K562 (cell line): Measurements from ENCODE around the gene DAP. TPM values are rescaled to one million over a fixed set of nuclear protein-coding genes. Genes with fewer than 3 reads are reported as not detected.

Experiments used
- ARID3A ChIP-seq: IDR thresholded peaks from 2 replicates; pipeline ENCODE4 v1.6.1; 2012; ENCODE audit warnings: low read depth, low read length, improper control_type of control experiment, borderline replicate concordance
- ATF7 ChIP-seq: fragments of 450-650 bp; IDR thresholded peaks from 2 replicates; pipeline ENCODE4 v1.7.1; 2014; ENCODE audit warnings: mild to moderate bottlenecking, moderate library complexity
- CBX1 ChIP-seq: sonication (generic); IDR thresholded peaks from 2 replicates; pipeline ENCODE4 v1.6.1; 2016; ENCODE audit warnings: antibody characterized with exemption, low read depth, mild to moderate bottlenecking
- DIDO1 ChIP-seq: fragments of 450-650 bp; IDR thresholded peaks from 2 replicates; pipeline ENCODE4 v1.6.1; 2016; ENCODE audit warnings: low read depth, missing biosample characterization, missing genetic modification characterization
- FOXK2 ChIP-seq, 2 experiments: fragments of 450-650 bp; IDR thresholded peaks in 1 of 2; conservative IDR thresholded peaks in 1 of 2; 2 replicates each; pipeline ENCODE4 v1.6.1; 2016; ENCODE audit warnings: low read depth in 2 of 2, mild to moderate bottlenecking in 1 of 2
- GABPB1 ChIP-seq: sonication (generic); formaldehyde crosslinking; IDR thresholded peaks from 2 replicates; pipeline ENCODE4 v1.8.0; 2022; ENCODE audit warnings: mild to moderate bottlenecking, missing genetic modification reagents
- HEY1 ChIP-seq: fragments of 250-450 bp; sonication (Bioruptor Pico); IDR thresholded peaks from 2 replicates; pipeline ENCODE4 v1.5.0; 2020; ENCODE audit warnings: mild to moderate bottlenecking, moderate library complexity, borderline replicate concordance
- LARP7 ChIP-seq: fragments of 450-650 bp; IDR thresholded peaks from 2 replicates; pipeline ENCODE4 v1.6.1; 2016
- MYC ChIP-seq, 2 experiments: fragments of 250-450 bp in 1 of 2; sonication (Bioruptor Pico) in 1 of 2; IDR thresholded peaks; 2 replicates each; pipeline versions ENCODE4 v1.5.1 to v1.6.1; 2012 to 2021; ENCODE audit warnings: low read depth in 2 of 2, borderline replicate concordance in 1 of 2, improper control_type of control experiment in 1 of 2, low read length in 1 of 2, mild to moderate bottlenecking in 1 of 2, moderate library complexity in 1 of 2
- NR2C1 ChIP-seq, 2 experiments: fragments of 450-650 bp; IDR thresholded peaks; 2 replicates each; pipeline ENCODE4 v1.6.1; 2017; ENCODE audit warnings: mild to moderate bottlenecking in 2 of 2, antibody characterized with exemption in 1 of 2, inconsistent platforms in 1 of 2, missing compliant biosample characterization in 1 of 2, missing genetic modification characterization in 1 of 2
- TAF1 ChIP-seq: IDR thresholded peaks from 2 replicates; pipeline ENCODE4 v1.6.1; 2011; ENCODE audit warnings: mild to moderate bottlenecking, low read length, moderate library complexity; ENCODE audit not compliant: insufficient read depth, control insufficient read depth, severe bottlenecking; ENCODE audit errors: extremely low read depth
- TSHZ1 ChIP-seq: fragments of 250-450 bp; sonication (Bioruptor Pico); IDR thresholded peaks from 2 replicates; pipeline ENCODE4 v1.4.0; 2020; ENCODE audit warnings: mild to moderate bottlenecking, moderate library complexity
- YY1 ChIP-seq, 3 experiments: IDR thresholded peaks; 2 replicates each; pipeline ENCODE4 v1.6.1; 2011; ENCODE audit warnings: low read length in 2 of 3, mild to moderate bottlenecking in 2 of 3, moderate library complexity in 2 of 3, borderline replicate concordance in 1 of 3, control low read depth in 1 of 3, low read depth in 1 of 3; ENCODE audit not compliant: insufficient read depth in 3 of 3, insufficient replicate concordance in 2 of 3, control insufficient read depth in 1 of 3, insufficient read length in 1 of 3; ENCODE audit errors: extremely low read depth in 1 of 3
- ZBTB5 ChIP-seq: fragments of 450-650 bp; IDR thresholded peaks from 2 replicates; pipeline ENCODE4 v1.6.1; 2017; ENCODE audit warnings: antibody characterized with exemption
- ZBTB9 ChIP-seq: fragments of 450-650 bp; formaldehyde crosslinking; IDR thresholded peaks from 2 replicates; pipeline ENCODE4 v1.4.0; 2020; ENCODE audit warnings: mild to moderate bottlenecking, moderate library complexity
- ZNF696 ChIP-seq: fragments of 250-450 bp; sonication (Bioruptor Pico); conservative IDR thresholded peaks from 2 replicates; pipeline ENCODE4 v1.4.0; 2020; ENCODE audit warnings: mild to moderate bottlenecking, moderate library complexity
- polyA plus RNA-seq, 8 experiments: library from polyadenylated mRNA; depleted of rRNA in 4 of 8; stranded (reverse) in 5 of 8; unstranded in 3 of 8; fragments of >200 nt; fragmentation: Nextera tagmentation in 2 of 8; fragmentation: Illumina TruSeq in 1 of 8; extraction: Ambion mirVana in 2 of 8; extraction: Trizol in 1 of 8; gene quantifications; 2 replicates each; pipeline versions ENCODE4 v1.2.1 to v1.2.3, GENCODE V29; 2011 to 2014; ENCODE audit warnings: inconsistent platforms in 1 of 8, missing spikeins in 1 of 8
- total RNA-seq, 7 experiments: library from RNA; depleted of rRNA in 6 of 7; stranded (reverse); fragments of >200 nt in 6 of 7; fragmentation: Illumina TruSeq in 2 of 7; extraction: Trizol in 2 of 7; gene quantifications; 2 replicates each; pipeline versions ENCODE4 v1.2.1 to v1.2.3, GENCODE V29; 2011 to 2021; ENCODE audit warnings: low replicate concordance in 1 of 7

DAP gene
- total and polyA plus RNA-seq, 9 of the 15 experiments (the other 6 are each of a cell fraction or from before 2014, with no cell fraction given), result 14.1 to 151 (median 34.5) TPM

GRCh38 chr5:10708189-10708944 is 52.7 kb downstream of the DAP start (continued):
- TF ChIP-seq NR2C1 (IDR thresholded peaks at IDR 0.05), result peak; percentile 78
- peak; percentile 77; the same call in 1 of the 2 replicates for TF ChIP-seq NR2C1 (tag; IDR thresholded peaks at IDR 0.05)
- TF ChIP-seq CBX1, result no peak
- TF ChIP-seq FOXK2 (conservative IDR thresholded peaks at IDR 0.05 in 1 of 2, IDR thresholded peaks at IDR 0.05 in 1 of 2; ENCODE audit: low read depth in 2 of 2), result 0 out of 4 replicates have a peak, but pooled peaks of 1 of the 2 experiments have one; percentile 20
- no peak for TF ChIP-seq HEY1 (CRISPR knock-in tag)
- no peak for TF ChIP-seq DIDO1
- TF ChIP-seq TAF1, result peak; percentile 26
- TF ChIP-seq ZBTB9 (CRISPR knock-in tag), result no peak
- TF ChIP-seq ZNF696 (CRISPR knock-in tag), result no peak
- TF ChIP-seq GABPB1 (CRISPR knock-in tag), result no peak
- no peak for TF ChIP-seq TSHZ1 (CRISPR knock-in tag)
- TF ChIP-seq ZBTB5, result no peak
- TF ChIP-seq LARP7, result peak; percentile 76; the same call in 1 of the 2 replicates
- TF ChIP-seq MYC (IDR thresholded peaks at IDR 0.05; ENCODE audit: low read depth, low read length), result no peak
- TF ChIP-seq MYC (CRISPR knock-in tag; IDR thresholded peaks at IDR 0.05; ENCODE audit: borderline replicate concordance, low read depth), result no peak
- TF ChIP-seq YY1 (IDR thresholded peaks at IDR 0.05; ENCODE audit: borderline replicate concordance in 1 of 3, control insufficient read depth in 1 of 3, extremely low read depth in 1 of 3, insufficient read depth in 3 of 3, insufficient read length in 1 of 3, insufficient replicate concordance in 2 of 3, low read depth in 1 of 3, low read length in 2 of 3), result no peak
- 0 out of 2 replicates have a peak, but pooled peaks have one; percentile 26 for TF ChIP-seq ARID3A
- TF ChIP-seq ATF7, result no peak
